ENCODE measurements around the gene FERD3L.
"Not testable (repeated sequence)": the region's sequence is repeated elsewhere in the genome, so short reads cannot be mapped to it uniquely, and the experiment has no call there.

The FERD3L gene, protein sequence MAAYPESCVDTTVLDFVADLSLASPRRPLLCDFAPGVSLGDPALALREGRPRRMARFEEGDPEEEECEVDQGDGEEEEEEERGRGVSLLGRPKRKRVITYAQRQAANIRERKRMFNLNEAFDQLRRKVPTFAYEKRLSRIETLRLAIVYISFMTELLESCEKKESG

DNA sequence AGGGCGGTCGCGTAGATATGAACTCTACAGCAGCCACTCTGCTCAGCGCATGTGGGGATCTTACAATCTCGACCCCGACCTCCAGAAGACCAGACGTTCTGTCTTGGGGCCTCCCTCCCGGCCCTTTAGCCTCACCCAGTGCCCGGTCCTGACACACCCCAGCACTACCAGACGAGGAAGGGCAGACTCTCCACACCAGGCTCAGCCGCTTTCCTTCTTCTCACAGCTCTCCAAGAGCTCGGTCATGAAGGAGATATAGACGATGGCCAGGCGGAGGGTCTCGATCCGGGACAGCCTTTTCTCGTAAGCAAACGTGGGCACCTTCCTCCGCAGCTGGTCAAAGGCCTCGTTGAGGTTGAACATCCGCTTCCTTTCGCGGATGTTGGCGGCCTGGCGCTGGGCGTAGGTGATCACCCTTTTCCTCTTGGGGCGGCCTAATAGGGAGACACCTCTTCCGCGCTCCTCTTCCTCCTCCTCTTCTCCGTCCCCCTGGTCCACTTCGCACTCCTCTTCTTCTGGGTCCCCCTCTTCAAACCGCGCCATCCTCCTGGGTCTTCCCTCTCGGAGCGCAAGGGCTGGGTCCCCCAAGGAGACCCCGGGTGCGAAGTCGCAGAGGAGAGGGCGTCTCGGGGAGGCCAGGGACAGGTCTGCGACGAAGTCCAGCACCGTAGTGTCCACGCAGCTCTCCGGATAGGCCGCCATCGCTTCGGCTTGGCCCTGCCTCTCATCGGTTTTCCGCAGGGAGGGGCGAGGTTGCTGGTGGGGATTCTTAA lies at the start of gene FERD3L:
Gene FERD3L (minus strand): TSS at position 761 of the 773 bp plus-strand sequence. CDS start 59 bp downstream, at position 702.
- DNase-seq, result no peak

DNA sequence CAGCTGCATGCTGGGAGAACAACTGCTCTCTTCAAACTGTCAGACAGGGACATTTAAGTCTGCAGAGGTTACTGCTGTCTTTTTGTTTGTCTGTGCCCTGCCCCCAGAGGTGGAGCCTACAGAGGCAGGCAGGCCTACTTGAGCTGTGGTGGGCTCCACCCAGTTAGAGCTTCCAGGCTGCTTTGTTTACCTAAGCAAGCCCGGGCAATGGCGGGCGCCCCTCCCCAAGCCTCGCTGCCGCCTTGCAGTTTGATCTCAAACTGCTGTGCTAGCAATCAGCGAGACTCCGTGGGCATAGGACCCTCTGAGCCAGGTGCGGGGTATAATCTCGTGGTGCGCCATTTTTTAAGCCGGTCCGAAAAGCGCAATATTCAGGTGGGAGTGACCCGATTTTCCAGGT lies 49.2 kb upstream of the FERD3L start:
- not testable (repeated sequence) for DNase-seq

DNA sequence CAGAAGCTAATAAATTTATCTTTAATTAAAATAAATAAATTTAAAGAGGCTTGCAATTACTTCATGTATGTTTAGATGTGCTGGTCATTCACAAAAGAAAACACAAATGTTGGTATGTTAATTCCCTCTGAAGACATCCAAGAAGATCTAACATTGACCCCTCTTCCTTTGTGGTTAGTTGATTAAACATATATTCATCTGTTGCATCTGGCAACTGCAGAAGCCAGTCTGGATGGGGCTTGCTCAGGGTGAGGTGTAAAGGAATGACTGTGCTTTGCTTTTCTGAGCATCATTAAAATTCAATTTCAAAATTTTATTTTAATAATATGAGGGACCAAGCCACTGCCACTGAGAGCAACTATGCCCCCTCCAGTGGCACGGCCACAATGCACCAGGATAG lies 36.4 kb upstream of the FERD3L start:
- DNase-seq, result no peak

DNA sequence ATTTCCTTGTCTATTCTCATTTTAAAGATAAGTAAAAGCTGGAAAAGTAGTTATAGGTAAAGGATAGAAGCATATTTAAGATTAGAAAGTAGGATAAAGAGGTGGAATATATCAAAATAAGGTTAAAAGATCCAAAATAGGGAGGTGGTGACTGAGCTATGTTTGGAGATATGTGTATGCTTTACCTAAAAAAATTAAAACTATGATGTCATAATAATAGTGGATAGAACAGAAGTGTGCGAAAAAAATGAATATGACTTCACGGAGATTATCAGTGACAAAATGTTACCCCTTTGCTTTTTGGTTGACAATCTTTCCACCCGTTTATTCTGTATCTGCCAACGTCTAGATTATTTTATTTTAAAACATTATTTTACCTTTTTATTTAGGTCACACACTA lies 33.4 kb upstream of the FERD3L start:
- no peak for DNase-seq

DNA sequence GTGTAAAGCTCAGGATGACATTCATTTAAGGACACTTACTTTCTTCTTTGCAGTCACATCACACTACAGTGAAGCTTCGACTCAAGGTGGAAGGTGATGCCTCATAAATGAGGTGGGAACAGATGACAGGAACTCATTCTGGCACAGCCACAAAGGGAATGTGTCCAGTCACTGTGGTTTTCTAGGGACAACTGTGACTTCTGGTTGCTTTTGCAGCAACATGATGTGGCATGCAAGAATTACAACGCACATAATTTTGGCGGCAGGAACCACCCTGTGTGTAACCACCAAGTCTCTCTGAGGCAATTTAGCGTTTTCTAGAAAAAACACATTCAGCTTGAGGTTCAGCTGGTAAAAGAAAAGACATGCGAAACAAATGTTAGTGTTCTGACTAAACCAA lies 32.0 kb upstream of the FERD3L start:
- DNase-seq, result no peak

DNA sequence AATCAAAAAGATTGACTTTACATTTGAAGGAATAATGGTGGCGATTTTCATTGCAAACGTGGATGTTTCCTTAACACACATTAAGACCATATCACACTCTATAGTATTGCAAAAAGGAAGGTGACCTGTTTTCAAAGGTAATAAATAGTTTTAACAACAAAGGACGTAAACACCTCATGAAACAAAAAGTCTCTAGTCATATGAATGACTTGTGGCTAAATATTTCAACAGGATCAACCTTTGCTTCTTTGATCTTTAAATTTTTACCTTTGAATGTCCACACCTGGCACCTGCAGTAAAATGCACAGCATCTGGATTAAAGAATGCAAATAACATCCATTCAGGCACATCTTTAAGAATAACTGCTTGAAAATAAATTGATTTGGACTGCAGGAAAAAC lies 30.0 kb upstream of the FERD3L start:
- no peak for DNase-seq

DNA sequence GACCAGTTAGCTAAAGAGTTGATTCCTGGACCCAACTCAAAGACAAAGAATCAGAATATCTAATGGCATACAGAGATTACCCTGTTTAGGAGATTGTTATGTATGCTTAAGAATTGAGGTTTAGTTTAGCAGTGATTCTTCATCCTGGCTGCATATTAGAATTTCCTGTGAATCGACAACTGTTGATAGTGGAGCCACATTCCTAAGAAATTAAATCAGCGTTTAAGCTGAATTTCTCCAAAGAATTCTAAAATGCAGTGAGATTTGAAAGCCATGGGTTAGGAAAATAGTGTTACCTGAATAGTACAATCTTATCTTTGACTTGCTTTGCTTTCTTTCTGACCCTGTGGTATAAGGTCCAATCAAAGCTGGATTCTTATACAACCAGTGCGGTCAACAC lies 16.4 kb upstream of the FERD3L start:
- no peak for DNase-seq

DNA sequence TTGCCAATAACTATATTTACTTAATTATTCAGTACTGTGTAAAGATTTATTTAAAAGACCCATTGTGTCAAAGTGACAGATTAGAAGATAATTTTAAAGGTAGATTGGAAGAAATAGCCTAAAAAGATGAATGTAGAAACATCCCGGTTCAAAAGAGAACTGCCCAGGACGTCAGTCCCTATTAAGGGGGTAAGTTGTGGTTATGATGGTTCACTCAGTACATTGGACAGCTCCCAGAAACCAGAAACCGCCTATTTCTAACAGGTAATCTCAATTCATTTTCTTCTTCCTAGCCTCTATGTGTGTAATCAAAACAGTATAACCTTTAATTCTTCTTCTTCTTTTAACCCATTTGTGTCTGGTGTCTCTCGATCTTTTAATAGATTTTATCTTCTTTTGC lies 1.5 kb upstream of the FERD3L start:
- no peak for DNase-seq

DNA sequence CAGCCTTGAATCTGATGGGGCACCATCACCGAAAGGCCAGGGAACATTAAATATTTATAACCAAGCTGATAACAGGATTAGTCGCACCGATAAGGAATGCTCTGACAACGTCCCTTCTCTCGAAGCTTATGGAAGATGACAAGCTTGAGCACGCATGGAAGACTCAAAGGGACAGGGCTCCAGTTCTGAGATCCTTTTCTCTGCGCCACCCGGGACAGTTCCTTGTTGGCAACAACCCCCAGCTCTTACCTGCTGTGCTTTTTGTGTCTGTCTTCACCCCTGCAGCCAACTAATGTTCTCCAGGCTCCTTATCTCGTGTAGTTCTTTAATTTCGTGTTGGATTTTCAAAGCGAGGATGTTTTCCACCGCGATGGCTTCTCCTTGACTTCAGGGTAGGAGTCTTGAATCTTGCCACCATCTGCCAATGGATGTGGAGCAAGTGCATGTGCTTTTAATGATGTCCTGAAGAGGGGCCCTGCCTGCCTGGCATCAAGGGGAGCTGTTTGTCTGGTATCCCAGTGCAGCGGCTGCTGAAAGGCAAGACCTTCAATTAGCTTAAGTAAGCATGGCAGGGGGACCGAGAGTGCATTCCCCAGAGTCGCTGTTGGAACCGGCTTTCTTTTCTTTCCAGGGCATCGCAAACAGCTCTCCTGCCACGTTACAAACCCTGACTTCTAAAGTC lies 354 bp upstream of the FERD3L start:
- DNase-seq, result no peak

DNA sequence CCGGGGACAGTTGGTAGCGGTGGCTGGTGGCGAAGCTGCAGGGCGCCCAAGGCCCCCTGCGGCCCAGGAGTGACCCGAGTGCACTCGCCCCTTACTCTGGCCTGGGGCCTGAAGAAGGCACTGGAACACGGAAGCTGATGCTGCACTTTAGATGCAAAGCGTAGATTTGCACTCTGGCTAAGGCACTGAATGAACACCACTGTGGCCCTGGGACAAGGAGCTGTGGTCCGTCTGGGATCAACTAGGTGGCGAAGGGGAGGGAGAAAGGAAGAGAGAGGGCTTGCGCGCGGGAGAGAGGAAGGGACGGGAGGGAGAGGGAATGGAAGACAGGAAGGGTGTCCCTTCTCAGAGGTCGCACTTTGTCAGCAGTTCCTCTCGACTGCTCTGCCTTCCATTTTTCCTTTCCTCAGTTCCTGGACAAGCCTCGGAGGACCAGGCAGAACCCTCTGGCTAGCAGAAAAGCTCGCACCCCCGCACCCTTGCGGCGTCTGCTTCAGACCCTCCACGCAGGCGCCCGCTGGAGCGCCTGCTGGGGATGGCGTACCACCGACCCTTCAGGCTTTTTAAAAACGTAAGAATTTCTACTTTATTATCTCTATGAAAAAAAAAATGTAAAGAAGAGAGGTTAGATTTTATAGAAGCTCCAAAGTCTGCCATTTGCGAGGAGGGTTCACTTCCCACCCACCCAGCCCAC lies 1.2 kb downstream of the FERD3L start:
- no peak for DNase-seq

DNA sequence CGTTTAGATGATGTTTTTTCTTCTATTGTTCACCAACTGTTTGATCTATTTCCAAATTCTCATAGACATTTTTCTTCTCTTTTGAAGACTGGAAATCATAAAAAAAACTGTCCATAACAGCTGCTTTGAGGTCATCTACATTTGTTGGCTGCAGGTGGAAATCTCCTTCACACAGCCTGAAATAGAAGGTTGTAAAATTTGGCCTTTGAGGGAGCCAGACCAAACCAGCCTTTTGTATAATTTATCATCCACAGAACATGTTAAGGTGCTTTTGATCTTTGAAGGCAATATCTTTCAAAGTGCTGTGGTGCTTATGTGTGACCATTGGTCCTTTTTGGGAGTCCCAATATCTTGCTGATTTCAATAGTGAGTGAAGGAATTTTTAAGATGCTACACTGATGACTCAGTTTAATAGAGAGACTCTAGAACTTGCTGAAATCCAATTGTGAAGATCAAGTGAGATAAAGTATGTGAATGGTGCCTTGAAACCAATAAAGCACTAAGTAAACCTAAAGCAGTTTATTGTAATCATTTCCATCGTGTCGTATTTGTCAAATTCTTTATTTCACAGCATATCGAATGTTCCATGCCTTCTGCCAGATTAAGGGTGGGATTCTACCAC lies 5.4 kb downstream of the FERD3L start:
- DNase-seq, result no peak

DNA sequence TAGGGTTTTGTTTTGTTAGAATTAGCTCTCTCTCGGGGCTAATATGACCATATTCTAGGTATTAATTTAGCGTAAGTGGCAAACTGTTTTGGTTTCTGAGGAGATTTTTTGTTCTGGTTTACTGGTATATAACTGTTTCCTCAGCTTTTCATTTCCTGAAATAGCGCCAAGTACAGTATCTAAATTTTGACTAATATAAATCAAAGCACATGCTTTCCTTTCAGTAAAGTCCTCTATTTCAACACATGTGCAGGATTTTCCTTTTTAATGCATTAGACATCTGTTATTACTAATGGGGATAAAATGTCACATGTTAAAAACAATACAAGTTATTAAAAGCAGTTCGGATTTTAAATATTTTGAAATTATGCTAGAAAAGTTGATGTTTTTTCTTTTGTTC lies 11.3 kb downstream of the FERD3L start:
- no peak for DNase-seq

DNA sequence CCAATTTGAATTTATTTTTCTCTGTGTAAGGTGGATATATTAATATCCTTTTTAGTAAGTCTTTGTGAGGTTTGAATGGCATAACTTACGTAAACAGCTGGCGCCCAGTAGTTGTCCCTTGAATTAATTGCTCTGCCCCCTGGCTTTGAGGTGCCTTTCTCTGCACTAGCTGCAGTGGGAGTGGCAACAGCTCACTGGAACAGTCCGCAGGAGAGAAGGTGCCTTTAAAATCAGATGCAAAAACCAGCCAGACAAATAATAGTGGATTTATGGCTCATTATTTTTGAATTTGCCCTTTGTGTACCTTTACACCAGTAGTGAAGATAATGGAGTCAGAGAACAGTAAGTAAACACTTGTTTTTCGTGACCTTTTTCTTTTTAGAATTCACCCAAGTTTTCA lies 11.8 kb downstream of the FERD3L start:
- DNase-seq, result no peak

DNA sequence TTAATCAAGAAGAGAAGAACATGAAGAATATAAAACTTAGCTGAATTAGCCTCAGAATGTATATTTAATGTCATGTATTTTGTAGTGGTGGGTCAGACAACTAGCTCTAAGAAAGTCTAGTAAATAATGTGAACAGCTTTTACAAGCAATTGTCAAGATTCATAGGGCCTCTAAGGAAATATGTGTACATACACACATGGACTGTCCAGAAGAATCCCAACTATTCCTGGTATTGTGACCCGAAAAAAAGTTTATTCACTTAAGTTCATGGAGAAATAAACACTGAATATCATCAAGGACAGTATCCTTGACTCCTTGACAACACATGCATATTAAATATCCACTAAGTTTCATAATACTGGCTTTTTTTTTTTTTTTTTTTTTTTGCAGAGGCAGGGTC lies 16.4 kb downstream of the FERD3L start:
- DNase-seq, result no peak

DNA sequence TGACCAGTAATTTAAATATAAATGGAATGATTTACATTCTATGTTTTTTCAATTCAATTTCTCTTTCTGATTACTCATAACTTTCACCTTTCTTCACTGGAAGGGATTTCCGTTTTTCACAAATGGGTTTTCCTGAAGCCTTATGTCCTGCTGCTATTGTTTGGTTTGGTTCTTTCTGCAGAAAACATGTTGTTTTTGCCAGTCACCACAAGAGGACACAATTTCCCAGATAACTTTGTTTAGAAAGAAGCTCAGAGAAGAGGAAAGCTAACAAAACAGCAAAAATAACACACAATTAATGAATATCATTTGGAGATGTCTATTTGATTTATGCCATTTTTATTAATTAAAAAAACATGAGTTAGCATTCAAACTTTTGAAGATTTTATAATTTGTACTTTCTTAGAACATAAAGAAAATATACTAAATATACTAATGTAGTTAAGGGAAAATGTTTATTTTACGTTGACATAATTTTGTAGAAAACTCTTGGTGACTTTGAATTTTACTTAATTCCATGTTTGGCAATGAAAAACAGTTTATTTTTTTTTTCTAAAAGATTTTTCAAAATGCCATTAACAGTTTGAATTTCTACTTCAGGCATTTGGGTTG lies 23.1 kb downstream of the FERD3L start:
- DNase-seq, result no peak

DNA sequence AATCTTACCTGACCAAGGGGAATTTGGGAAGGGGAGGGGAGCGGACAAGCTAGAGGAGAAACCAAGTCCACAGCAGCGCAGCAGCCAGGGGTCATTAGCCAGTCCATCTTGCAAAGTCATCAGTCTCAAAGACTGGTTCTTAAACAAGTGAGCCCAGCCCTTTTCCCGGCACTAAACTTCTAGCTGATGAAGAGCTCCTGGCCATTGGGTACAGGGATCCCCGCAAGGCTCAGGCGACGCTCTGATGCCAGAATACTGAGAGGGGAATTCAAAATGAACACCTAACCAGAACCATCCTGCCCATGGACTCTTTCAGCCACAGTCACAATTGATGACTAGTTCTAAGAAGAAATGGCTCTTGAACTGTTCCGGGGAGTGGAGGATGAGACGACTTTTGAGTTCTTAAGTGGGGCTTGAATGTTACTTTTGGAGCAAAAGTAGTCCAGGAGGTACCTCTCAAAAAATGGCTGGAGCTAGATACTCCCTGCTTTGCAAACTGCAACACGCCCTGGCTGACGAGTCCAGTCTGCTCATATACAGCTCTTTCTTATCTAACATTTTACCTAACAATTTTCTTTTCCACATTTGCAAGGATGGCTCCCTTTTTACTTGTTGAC lies 25.2 kb downstream of the FERD3L start:
- no peak for DNase-seq

DNA sequence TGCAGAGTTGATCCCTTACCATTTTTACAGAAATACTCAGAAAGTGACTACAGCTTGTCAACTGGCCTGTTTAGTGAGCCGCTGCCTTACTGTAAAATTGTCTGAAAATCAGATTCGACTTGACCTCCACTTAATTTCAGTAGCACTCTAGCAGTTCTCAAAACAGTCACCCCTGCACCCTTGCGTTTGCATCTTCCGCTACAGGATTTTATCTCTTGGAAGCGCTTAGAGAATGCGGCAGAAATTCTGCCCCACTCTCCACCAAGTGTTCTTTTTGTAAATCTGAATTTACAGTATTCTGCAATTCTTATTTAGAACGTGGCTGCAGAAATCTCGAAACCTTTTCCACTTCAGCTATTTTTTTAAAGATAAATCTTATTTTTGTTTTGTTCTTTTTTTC lies 25.8 kb downstream of the FERD3L start:
- DNase-seq, result no peak

DNA sequence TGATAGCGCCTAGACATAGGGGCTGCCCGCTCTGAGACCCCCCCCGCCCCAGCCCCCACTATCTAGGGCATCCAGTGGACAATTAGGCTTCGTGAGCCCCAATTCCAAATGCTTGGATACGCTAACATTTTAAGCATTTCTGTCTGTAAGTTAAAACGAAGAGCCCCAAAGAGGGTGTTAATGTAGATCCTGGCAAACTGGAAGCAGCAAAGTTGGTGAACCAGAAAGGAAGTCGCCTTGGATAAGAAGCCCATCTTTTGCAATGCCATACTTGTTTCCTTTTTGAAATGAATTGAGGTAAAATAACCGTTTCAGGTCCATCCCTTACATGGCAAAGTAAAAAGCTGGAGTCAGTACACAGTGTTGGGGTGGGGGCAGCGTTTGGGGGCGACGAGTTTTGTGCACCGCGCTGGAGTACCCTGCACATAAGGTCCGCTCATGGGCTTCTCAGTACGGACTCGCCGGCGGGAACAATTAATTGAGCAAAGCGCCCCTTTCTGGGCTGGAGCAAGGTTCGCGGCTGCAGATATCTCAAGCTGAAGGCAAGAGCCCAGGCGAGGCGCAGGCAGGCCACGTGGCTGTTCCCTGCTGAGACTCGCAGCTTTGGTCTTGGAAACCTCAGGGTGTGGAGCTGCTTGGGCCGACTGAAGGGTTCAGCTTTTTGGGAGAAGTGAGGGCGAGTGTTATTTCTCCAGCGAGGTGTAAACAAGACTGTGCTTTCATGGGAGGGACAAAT lies 26.4 kb downstream of the FERD3L start:
- no peak for DNase-seq

DNA sequence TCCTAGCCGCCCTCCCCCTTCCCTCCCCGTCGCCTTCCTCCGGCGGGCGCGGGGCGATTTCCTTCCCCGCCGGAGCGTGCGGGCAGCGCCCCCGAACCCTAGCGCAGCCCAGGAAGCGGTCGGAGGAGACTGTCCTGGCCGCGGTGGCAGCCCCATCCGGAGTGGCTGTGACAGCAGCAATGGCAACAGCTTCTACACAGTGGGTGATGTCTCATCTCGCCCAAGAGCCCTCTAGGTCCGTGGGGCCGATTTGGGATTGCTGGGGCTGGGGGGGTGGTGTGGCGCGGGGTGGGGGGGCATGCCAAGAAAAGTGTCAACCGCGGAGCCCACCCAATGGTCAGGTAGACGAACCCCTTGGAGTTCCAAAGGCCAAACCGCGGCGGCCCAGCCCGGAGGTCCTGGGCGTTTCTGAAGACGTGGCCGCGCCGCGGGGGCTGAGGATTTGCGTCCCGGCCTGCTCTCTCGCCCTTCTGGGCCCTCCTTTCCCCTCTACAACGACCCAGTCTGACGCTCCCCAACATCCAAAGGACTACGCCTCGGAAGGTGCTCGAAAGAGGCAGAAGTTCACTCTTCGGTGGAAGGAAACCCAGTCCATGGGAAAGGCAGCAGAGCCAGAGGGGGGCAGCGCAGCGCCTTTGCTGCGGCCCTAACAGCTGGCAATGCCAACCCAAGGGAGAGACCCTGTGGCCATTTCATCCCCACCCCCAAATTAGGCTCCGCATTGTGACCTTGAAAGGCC lies 27.2 kb downstream of the FERD3L start:
- DNase-seq, result no peak

DNA sequence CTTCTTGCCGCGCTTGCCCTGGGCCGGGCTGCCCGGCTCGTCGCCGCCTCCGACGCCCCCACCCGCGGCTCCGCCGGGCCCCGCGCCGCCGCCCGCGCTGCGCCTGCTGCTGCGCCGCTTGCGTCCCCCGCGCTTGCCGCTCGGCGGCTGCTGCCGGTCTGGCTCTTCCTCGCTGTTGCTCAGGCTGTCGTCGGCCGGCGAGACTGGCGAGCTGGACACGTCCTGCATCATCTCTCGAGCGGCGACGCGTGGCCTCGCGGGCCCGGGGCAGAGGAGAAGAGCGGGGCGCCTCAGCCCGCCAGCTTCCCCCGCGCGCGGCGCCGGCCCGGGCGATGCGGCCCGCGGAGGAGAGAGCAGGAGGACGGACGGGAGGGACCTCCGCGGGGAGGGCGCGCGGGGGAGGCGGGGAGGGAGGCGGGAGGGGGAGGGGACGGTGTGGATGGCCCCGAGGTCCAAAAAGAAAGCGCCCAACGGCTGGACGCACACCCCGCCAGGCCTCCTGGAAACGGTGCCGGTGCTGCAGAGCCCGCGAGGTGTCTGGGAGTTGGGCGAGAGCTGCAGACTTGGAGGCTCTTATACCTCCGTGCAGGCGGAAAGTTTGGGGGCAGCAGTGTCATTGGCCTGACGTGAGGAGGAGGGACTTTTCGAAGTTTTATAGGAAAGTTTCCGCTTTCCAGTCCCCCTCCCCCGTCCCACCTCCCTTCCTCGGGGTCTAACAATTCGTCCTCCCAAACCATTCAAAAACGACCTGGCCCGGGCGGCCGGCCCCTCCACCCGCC lies 27.9 kb downstream of the FERD3L start, which contains the start of gene TWIST1:
Gene TWIST1 (minus strand): TSS at position 546 of the 779 bp plus-strand sequence. CDS start 315 bp downstream, at position 231.
- no peak for DNase-seq

Measured in CD4-positive, alpha-beta T cell treated with Interferon gamma for 1 hour (primary cell).